ENCODE measurements around the gene UBTD2.

GRCh38 chr5:172189693-172190296, 93.8 kb downstream of the UBTD2 start:
- TF ChIP-seq FOXM1 (IDR thresholded peaks at IDR 0.05; ENCODE audit: borderline replicate concordance), result no peak
- no peak for TF ChIP-seq SP1 (IDR thresholded peaks at IDR 0.05)
- TF ChIP-seq SUZ12 (IDR thresholded peaks at IDR 0.05), result no peak
- TF ChIP-seq HDGF (IDR thresholded peaks at IDR 0.05; ENCODE audit: borderline replicate concordance), result no peak
- TF ChIP-seq NFRKB (IDR thresholded peaks at IDR 0.05), result no peak
- no peak for TF ChIP-seq FOXK2 (IDR thresholded peaks at IDR 0.05)

Measured in HEK293T (cell line).